GM12878 (cell line): ENCODE data around the gene IQGAP1. TPM values are rescaled to one million over a fixed set of nuclear protein-coding genes. Genes with fewer than 3 reads are reported as not detected.

ENCODE experiments used
- EP300 ChIP-seq, 2 experiments: fragments of 150-350 bp in 1 of 2; IDR thresholded peaks; 2 replicates each; pipeline ENCODE4 v1.6.1; 2011 to 2012; ENCODE audit warnings: low read depth in 2 of 2, low read length in 2 of 2, borderline replicate concordance in 1 of 2, improper control_type of control experiment in 1 of 2, inconsistent platforms in 1 of 2; ENCODE audit not compliant: control insufficient read depth in 1 of 2
- HDAC6 ChIP-seq: fragments of 200-600 bp; sonication (generic); IDR thresholded peaks from one replicate; pipeline ENCODE4 v1.8.0; 2017; ENCODE audit warnings: antibody characterized with exemption; ENCODE audit not compliant: unreplicated experiment
- KAT2A ChIP-seq: conservative IDR thresholded peaks from 2 replicates; pipeline ENCODE4 v1.6.1; 2011; ENCODE audit warnings: low read depth, low read length; ENCODE audit not compliant: control insufficient read depth
- KLF5 ChIP-seq: fragments of 450-650 bp; IDR thresholded peaks from 2 replicates; pipeline ENCODE4 v1.6.1; 2014; ENCODE audit warnings: mild to moderate bottlenecking; ENCODE audit not compliant: partially characterized antibody
- MEF2B ChIP-seq: fragments of 450-650 bp; IDR thresholded peaks from 2 replicates; pipeline ENCODE4 v1.6.1; 2018; ENCODE audit warnings: mild to moderate bottlenecking, moderate library complexity; ENCODE audit not compliant: partially characterized antibody, poor library complexity, severe bottlenecking
- NFXL1 ChIP-seq: fragments of 450-650 bp; IDR thresholded peaks from 2 replicates; pipeline ENCODE4 v1.6.1; 2017; ENCODE audit warnings: antibody characterized with exemption, mild to moderate bottlenecking, borderline replicate concordance
- NR2F1 ChIP-seq: fragments of 450-650 bp; conservative IDR thresholded peaks from 2 replicates; pipeline ENCODE4 v1.6.1; 2017; ENCODE audit warnings: mild to moderate bottlenecking
- RUNX3 ChIP-seq: IDR thresholded peaks from 2 replicates; pipeline ENCODE4 v1.6.1; 2012; ENCODE audit warnings: low read length, inconsistent platforms
- SIX5 ChIP-seq: IDR thresholded peaks from 2 replicates; pipeline ENCODE4 v1.6.1; 2011; ENCODE audit warnings: mild to moderate bottlenecking, low read depth, low read length, moderate library complexity; ENCODE audit not compliant: severe bottlenecking
- TCF12 ChIP-seq: IDR thresholded peaks from 2 replicates; pipeline ENCODE4 v1.6.1; 2011; ENCODE audit warnings: low read depth, mild to moderate bottlenecking, low read length
- YBX1 ChIP-seq: fragments of 450-650 bp; IDR thresholded peaks from 2 replicates; pipeline ENCODE4 v1.6.1; 2016; ENCODE audit warnings: antibody characterized with exemption
- YY1 ChIP-seq: IDR thresholded peaks from 2 replicates; pipeline ENCODE4 v1.6.1; 2011; ENCODE audit warnings: low read depth, mild to moderate bottlenecking, low read length
- ZNF24 ChIP-seq: fragments of 450-650 bp; IDR thresholded peaks from 2 replicates; pipeline ENCODE4 v1.6.1; 2017; ENCODE audit warnings: antibody characterized with exemption, mild to moderate bottlenecking
- ZNF274 ChIP-seq: IDR thresholded peaks from one replicate; pipeline ENCODE4 v1.8.0; 2011; ENCODE audit not compliant: insufficient read length, insufficient read depth
- polyA plus RNA-seq, 11 experiments: library from polyadenylated mRNA; depleted of rRNA in 4 of 11; unstranded in 6 of 11; stranded (reverse) in 5 of 11; fragments of >200 nt; fragmentation: Nextera tagmentation in 4 of 11; fragmentation: Illumina TruSeq in 1 of 11; extraction: Ambion mirVana in 4 of 11; extraction: Trizol in 1 of 11; gene quantifications; 1 replicate in 1 of 11; 2 replicates in 10 of 11; pipeline versions ENCODE4 v1.2.1 to v1.2.3, GENCODE V29; 2011 to 2016; ENCODE audit warnings: inconsistent platforms in 2 of 11, missing spikeins in 2 of 11, low read depth in 1 of 11
- total RNA-seq, 4 experiments: library from RNA; depleted of rRNA in 3 of 4; stranded (reverse); fragments of >200 nt in 3 of 4; fragmentation: Illumina TruSeq in 1 of 4; extraction: Trizol in 1 of 4; gene quantifications; 2 replicates each; pipeline versions ENCODE4 v1.2.1 to v1.2.3, GENCODE V29; 2013 to 2021
- TF ChIP-seq, protein P1 (sequence below): fragments of 450-650 bp; IDR thresholded peaks from 2 replicates; pipeline ENCODE4 v1.6.1; 2014; ENCODE audit warnings: mild to moderate bottlenecking
- TF ChIP-seq, protein P2 (sequence below): fragments of 450-650 bp; formaldehyde crosslinking; IDR thresholded peaks from 2 replicates; pipeline ENCODE4 v1.4.0; 2020; ENCODE audit warnings: mild to moderate bottlenecking, moderate library complexity
- TF ChIP-seq, protein P3 (sequence below): fragments of 450-650 bp; IDR thresholded peaks from 2 replicates; pipeline ENCODE4 v1.6.1; 2017; ENCODE audit warnings: mild to moderate bottlenecking, moderate library complexity
- TF ChIP-seq, protein P4 (sequence below): fragments of 450-650 bp; IDR thresholded peaks from 2 replicates; pipeline ENCODE4 v1.6.1; 2016; ENCODE audit warnings: mild to moderate bottlenecking

Gene IQGAP1
- total and polyA plus RNA-seq, 10 of the 15 experiments (the other 5 are each of a cell fraction or from before 2014, with no cell fraction given), result 65.2 to 250 (median 112) TPM

DNA sequence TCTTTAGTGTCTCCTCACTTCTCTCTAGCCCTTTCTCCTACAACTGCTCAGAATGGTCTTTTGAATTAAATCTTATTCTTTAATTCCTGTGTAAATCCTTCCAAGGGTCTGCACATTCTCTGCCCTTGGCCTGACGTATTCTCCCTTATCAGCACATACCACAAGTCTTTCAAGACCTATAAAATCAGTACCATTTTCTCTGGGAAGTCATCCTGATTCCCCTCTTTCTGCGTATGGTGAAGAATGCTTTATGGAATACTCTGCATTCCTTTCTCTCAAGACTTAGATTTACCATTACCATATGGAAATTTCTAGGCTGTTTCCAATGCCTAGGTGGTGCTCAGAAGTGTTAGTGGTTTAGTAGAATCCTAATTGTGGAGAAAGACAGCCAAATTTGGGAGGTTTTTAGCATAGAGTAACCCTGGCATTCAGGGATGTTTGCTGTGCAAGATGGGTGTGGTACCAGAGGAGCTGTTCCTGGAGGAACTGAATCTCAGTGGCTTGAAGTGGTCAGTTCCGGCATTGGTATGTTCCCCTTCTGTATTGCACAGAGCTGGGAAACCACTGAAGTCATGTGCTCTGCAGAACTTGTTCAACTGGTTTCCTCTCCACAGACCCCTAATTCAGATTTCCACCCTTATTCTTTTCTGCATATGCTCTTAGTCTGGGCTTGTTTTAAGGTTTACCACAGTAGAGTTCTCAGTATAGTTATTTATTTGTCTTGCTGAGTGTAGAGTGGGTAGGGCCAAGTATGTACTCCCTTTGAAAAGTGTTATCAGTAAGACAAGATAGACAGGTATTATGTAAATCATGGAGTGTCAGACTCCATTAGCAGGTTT is 24.5 kb downstream of the IQGAP1 start (continued):
- TF ChIP-seq YBX1 (no peak), ZNF24 (no peak), MEF2B (peak; percentile 18), RUNX3 (peak; percentile 88), NR2F1 (no peak), HDAC6 (no peak), TCF12 (no peak), KAT2A (no peak), KLF5 (no peak), SIX5 (no peak), EP300 (IDR thresholded peaks at IDR 0.05; ENCODE audit: borderline replicate concordance in 1 of 2, control insufficient read depth in 1 of 2, low read depth in 2 of 2, low read length in 2 of 2) (no peak), YY1 (no peak), NFXL1 (no peak), ZNF274 (no peak)
- TF ChIP-seq, protein P1, sequence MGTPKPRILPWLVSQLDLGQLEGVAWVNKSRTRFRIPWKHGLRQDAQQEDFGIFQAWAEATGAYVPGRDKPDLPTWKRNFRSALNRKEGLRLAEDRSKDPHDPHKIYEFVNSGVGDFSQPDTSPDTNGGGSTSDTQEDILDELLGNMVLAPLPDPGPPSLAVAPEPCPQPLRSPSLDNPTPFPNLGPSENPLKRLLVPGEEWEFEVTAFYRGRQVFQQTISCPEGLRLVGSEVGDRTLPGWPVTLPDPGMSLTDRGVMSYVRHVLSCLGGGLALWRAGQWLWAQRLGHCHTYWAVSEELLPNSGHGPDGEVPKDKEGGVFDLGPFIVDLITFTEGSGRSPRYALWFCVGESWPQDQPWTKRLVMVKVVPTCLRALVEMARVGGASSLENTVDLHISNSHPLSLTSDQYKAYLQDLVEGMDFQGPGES, result no peak
- TF ChIP-seq, protein P2, sequence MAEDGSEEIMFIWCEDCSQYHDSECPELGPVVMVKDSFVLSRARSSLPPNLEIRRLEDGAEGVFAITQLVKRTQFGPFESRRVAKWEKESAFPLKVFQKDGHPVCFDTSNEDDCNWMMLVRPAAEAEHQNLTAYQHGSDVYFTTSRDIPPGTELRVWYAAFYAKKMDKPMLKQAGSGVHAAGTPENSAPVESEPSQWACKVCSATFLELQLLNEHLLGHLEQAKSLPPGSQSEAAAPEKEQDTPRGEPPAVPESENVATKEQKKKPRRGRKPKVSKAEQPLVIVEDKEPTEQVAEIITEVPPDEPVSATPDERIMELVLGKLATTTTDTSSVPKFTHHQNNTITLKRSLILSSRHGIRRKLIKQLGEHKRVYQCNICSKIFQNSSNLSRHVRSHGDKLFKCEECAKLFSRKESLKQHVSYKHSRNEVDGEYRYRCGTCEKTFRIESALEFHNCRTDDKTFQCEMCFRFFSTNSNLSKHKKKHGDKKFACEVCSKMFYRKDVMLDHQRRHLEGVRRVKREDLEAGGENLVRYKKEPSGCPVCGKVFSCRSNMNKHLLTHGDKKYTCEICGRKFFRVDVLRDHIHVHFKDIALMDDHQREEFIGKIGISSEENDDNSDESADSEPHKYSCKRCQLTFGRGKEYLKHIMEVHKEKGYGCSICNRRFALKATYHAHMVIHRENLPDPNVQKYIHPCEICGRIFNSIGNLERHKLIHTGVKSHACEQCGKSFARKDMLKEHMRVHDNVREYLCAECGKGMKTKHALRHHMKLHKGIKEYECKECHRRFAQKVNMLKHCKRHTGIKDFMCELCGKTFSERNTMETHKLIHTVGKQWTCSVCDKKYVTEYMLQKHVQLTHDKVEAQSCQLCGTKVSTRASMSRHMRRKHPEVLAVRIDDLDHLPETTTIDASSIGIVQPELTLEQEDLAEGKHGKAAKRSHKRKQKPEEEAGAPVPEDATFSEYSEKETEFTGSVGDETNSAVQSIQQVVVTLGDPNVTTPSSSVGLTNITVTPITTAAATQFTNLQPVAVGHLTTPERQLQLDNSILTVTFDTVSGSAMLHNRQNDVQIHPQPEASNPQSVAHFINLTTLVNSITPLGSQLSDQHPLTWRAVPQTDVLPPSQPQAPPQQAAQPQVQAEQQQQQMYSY, result no peak
- TF ChIP-seq, protein P3, sequence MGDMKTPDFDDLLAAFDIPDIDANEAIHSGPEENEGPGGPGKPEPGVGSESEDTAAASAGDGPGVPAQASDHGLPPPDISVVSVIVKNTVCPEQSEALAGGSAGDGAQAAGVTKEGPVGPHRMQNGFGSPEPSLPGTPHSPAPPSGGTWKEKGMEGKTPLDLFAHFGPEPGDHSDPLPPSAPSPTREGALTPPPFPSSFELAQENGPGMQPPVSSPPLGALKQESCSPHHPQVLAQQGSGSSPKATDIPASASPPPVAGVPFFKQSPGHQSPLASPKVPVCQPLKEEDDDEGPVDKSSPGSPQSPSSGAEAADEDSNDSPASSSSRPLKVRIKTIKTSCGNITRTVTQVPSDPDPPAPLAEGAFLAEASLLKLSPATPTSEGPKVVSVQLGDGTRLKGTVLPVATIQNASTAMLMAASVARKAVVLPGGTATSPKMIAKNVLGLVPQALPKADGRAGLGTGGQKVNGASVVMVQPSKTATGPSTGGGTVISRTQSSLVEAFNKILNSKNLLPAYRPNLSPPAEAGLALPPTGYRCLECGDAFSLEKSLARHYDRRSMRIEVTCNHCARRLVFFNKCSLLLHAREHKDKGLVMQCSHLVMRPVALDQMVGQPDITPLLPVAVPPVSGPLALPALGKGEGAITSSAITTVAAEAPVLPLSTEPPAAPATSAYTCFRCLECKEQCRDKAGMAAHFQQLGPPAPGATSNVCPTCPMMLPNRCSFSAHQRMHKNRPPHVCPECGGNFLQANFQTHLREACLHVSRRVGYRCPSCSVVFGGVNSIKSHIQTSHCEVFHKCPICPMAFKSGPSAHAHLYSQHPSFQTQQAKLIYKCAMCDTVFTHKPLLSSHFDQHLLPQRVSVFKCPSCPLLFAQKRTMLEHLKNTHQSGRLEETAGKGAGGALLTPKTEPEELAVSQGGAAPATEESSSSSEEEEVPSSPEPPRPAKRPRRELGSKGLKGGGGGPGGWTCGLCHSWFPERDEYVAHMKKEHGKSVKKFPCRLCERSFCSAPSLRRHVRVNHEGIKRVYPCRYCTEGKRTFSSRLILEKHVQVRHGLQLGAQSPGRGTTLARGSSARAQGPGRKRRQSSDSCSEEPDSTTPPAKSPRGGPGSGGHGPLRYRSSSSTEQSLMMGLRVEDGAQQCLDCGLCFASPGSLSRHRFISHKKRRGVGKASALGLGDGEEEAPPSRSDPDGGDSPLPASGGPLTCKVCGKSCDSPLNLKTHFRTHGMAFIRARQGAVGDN, result no peak
- TF ChIP-seq, protein P4, sequence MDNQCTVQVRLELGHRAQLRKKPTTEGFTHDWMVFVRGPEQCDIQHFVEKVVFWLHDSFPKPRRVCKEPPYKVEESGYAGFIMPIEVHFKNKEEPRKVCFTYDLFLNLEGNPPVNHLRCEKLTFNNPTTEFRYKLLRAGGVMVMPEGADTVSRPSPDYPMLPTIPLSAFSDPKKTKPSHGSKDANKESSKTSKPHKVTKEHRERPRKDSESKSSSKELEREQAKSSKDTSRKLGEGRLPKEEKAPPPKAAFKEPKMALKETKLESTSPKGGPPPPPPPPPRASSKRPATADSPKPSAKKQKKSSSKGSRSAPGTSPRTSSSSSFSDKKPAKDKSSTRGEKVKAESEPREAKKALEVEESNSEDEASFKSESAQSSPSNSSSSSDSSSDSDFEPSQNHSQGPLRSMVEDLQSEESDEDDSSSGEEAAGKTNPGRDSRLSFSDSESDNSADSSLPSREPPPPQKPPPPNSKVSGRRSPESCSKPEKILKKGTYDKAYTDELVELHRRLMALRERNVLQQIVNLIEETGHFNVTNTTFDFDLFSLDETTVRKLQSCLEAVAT, result 0 out of 2 replicates have a peak, but pooled peaks have one; percentile 18
